Motor neuron (in vitro differentiated cells): ENCODE data around the gene CDHR4. TPM values are rescaled to one million over a fixed set of nuclear protein-coding genes. Genes with fewer than 3 reads are reported as not detected.

Experiments
- total RNA-seq, 8 experiments: library from RNA; unstranded; fragments of 300-600 nt; gene quantifications; 2 replicates each; pipeline versions ENCODE4 v1.2.3 to v1.2.4, GENCODE V29; 2022

The CDHR4 gene
- total RNA-seq, 8 experiments from 2014 or later = 0.14 to 0.71 (median 0.57) TPM; not detected in 5

Other genes starting within 250 kb of the CDHR4 start
- gene BSN, start 245.4 kb downstream of the CDHR4 start, total RNA-seq = 10 to 100 TPM in 1 of 8 experiments, 1 to 10 TPM in 6, under 1 TPM in 1; 0.31 to 12.6 (median 6.9) TPM
- gene APEH, start 125.5 kb downstream of the CDHR4 start, total RNA-seq = 100 to 1,000 TPM in 3 of 8 experiments, 10 to 100 TPM in 5; 52.8 to 143 (median 75.2) TPM
- gene MST1, start 110.4 kb downstream of the CDHR4 start, total RNA-seq = 10 to 100 TPM in 7 of 8 experiments, 1 to 10 TPM in 1; 7.7 to 59.9 (median 26.0) TPM
- gene RNF123, start 110.3 kb downstream of the CDHR4 start, total RNA-seq = 10 to 100 TPM; 10.9 to 41.8 (median 16.2) TPM
- gene AMIGO3, start 80.2 kb downstream of the CDHR4 start, total RNA-seq = 1 to 10 TPM in 6 of 8 experiments, under 1 TPM in 1, not detected in 1; 0.82 to 3.8 (median 2.3) TPM
- 10 to 100 TPM; 11.4 to 21.3 (median 16.2) TPM for gene GMPPB, start 75.9 kb downstream of the CDHR4 start, total RNA-seq
- 10 to 100 TPM; 25.2 to 43.5 (median 29.7) TPM for gene IP6K1, start 13.3 kb downstream of the CDHR4 start, total RNA-seq
- gene INKA1, start 3.4 kb upstream of the CDHR4 start, total RNA-seq = 1 to 10 TPM in 7 of 8 experiments, under 1 TPM in 1; 0.81 to 3.5 (median 2.3) TPM
- 10 to 100 TPM in 4 of 8 experiments, 1 to 10 TPM in 3, under 1 TPM in 1; 0.96 to 46.3 (median 11.0) TPM for gene UBA7, start 14.1 kb upstream of the CDHR4 start, total RNA-seq
- 10 to 100 TPM in 2 of 8 experiments, 1 to 10 TPM in 5, under 1 TPM in 1; 0.66 to 15.3 (median 3.7) TPM for gene TRAIP, start 56.7 kb upstream of the CDHR4 start, total RNA-seq
- 10 to 100 TPM in 5 of 8 experiments, 1 to 10 TPM in 2, under 1 TPM in 1; 0.20 to 85.3 (median 24.5) TPM for gene CAMKV, start 70.0 kb upstream of the CDHR4 start, total RNA-seq
- 1 to 10 TPM in 2 of 8 experiments, under 1 TPM in 6; 0.27 to 1.3 (median 0.56) TPM for gene MST1R, start 104.0 kb upstream of the CDHR4 start, total RNA-seq
- gene MON1A, start 129.9 kb upstream of the CDHR4 start, total RNA-seq = 10 to 100 TPM in 6 of 8 experiments, 1 to 10 TPM in 2; 9.1 to 12.4 (median 11.6) TPM
- gene RBM6, start 140.3 kb upstream of the CDHR4 start, total RNA-seq = 100 to 1,000 TPM in 2 of 8 experiments, 10 to 100 TPM in 6; 52.4 to 193 (median 65.5) TPM